Endothelial cell of umbilical vein (primary cell): ENCODE data around the gene RSPH3. TPM values are rescaled to one million over a fixed set of nuclear protein-coding genes. Genes with fewer than 3 reads are reported as not detected.

Experiments
- BruUV-seq: library from RNA; stranded (reverse); fragments of 400-500 nt; replicated peaks from 2 replicates; lab custom pipeline; 2021; lab: Mats Ljungman, UMichigan
- CTCF ChIA-PET: fragments of 300-600, 350-600 bp; sonication (Branson Sonifier 250); formaldehyde crosslinking; loops from one replicate; lab custom pipeline; 2021; ENCODE audit warnings: antibody characterized with exemption, inconsistent platforms; lab: Charles Lee
- POLR2A ChIA-PET: fragments of 300-600, 350-600 bp; sonication (Branson Sonifier 250); formaldehyde crosslinking; loops from one replicate; lab custom pipeline; 2021; ENCODE audit warnings: antibody characterized with exemption, inconsistent platforms; lab: Charles Lee
- DNase-seq: peaks from one replicate; pipeline ENCODE4 v3.0.0-alpha.2; 2011; ENCODE audit warnings: low read depth, low spot score
- FAIRE-seq: peaks from 2 replicates; lab custom pipeline; 2011; peaks lifted over from hg19 to GRCh38; lab: Jason Lieb, UNC
- H2AFZ ChIP-seq: 2 replicates; pipeline ENCODE4 v1.6.0; 2012; ENCODE audit warnings: low read depth, low read length, control low read depth, inconsistent platforms
- H3K27ac ChIP-seq: 2 replicates; pipeline ENCODE4 v1.5.1; 2011; ENCODE audit warnings: low read depth, mild to moderate bottlenecking, control low read depth, low read length, moderate library complexity; ENCODE audit not compliant: insufficient read depth
- H3K27me3 ChIP-seq, 2 experiments: 2 replicates each; pipeline versions ENCODE4 v1.6.0 to v1.6.1; 2011; ENCODE audit warnings: low read length in 2 of 2, mixed read lengths in 1 of 2; ENCODE audit not compliant: control insufficient read depth in 2 of 2, insufficient read depth in 2 of 2
- H3K36me3 ChIP-seq, 2 experiments: 2 replicates in 1 of 2; 3 replicates in 1 of 2; pipeline ENCODE4 v1.5.1; 2011; ENCODE audit warnings: low read length in 2 of 2, mild to moderate bottlenecking in 1 of 2, moderate library complexity in 1 of 2; ENCODE audit not compliant: control insufficient read depth in 2 of 2, insufficient read depth in 2 of 2; ENCODE audit errors: extremely low read depth in 1 of 2
- H3K4me1 ChIP-seq: 3 replicates; pipeline ENCODE4 v1.5.1; 2011; ENCODE audit warnings: mild to moderate bottlenecking, low read length; ENCODE audit not compliant: control insufficient read depth, insufficient read depth; ENCODE audit errors: extremely low read depth
- H3K4me2 ChIP-seq: 2 replicates; pipeline ENCODE4 v1.6.1; 2011; ENCODE audit warnings: low read length, control low read depth, mixed read lengths; ENCODE audit not compliant: insufficient read depth
- H3K4me3 ChIP-seq, 3 experiments: fragments of 200-600 bp in 1 of 3; sonication (generic), shearing (Covaris generic) in 1 of 3; replicated peaks in 1 of 3; 2 replicates each; pipeline ENCODE4 v1.5.1; 2011 to 2016; ENCODE audit warnings: control low read depth in 3 of 3, low read length in 3 of 3, mild to moderate bottlenecking in 2 of 3, inconsistent platforms in 1 of 3, low read depth in 1 of 3, moderate library complexity in 1 of 3; ENCODE audit not compliant: insufficient read depth in 1 of 3
- H3K79me2 ChIP-seq: 2 replicates; pipeline ENCODE4 v1.6.0; 2012; ENCODE audit warnings: low read length, inconsistent platforms; ENCODE audit not compliant: control insufficient read depth, insufficient read depth
- H3K9ac ChIP-seq: replicated peaks from 2 replicates; pipeline ENCODE3; 2011; ENCODE audit warnings: low read length, control low read depth; ENCODE audit not compliant: insufficient read depth; ENCODE audit errors: extremely low read depth
- H3K9me1 ChIP-seq: replicated peaks from 3 replicates; pipeline ENCODE4 v1.6.0; 2011; ENCODE audit warnings: mild to moderate bottlenecking, low read length; ENCODE audit not compliant: control insufficient read depth, insufficient read depth; ENCODE audit errors: extremely low read depth
- H3K9me3 ChIP-seq: replicated peaks from 2 replicates; pipeline ENCODE4 v1.5.1; 2012; ENCODE audit warnings: low read length, inconsistent platforms; ENCODE audit not compliant: control insufficient read depth, insufficient read depth
- H4K20me1 ChIP-seq: replicated peaks from 2 replicates; pipeline ENCODE3; 2011; ENCODE audit warnings: mild to moderate bottlenecking, low read length; ENCODE audit not compliant: control insufficient read depth, insufficient read depth; ENCODE audit errors: extremely low read depth
- CTCF ChIP-seq, 2 donors: IDR thresholded peaks; 1 replicate in 1 of 2; 2 replicates in 1 of 2; pipeline ENCODE4 v1.5.1; 2011; ENCODE audit warnings: low read length in 2 of 2, mild to moderate bottlenecking in 2 of 2, moderate library complexity in 2 of 2, control low read depth in 1 of 2, inconsistent platforms in 1 of 2, low read depth in 1 of 2; ENCODE audit not compliant: insufficient read depth in 1 of 2; ENCODE audit errors: extremely low read depth in 1 of 2
- EZH2 ChIP-seq: IDR thresholded peaks from 2 replicates; pipeline ENCODE4 v1.6.1; 2012; ENCODE audit warnings: borderline replicate concordance, low read depth, mild to moderate bottlenecking, moderate library complexity, low read length, inconsistent platforms; ENCODE audit not compliant: severe bottlenecking
- FOS ChIP-seq: IDR thresholded peaks from 2 replicates; pipeline ENCODE4 v1.6.1; 2011; ENCODE audit warnings: mild to moderate bottlenecking, low read length, moderate library complexity, borderline replicate concordance; ENCODE audit not compliant: insufficient read depth
- GATA2 ChIP-seq: IDR thresholded peaks from 2 replicates; pipeline ENCODE4 v1.7.0; 2011; ENCODE audit warnings: low read depth, mild to moderate bottlenecking, moderate library complexity, mixed read lengths, low read length; ENCODE audit not compliant: insufficient read length, insufficient read depth
- JUN ChIP-seq: IDR thresholded peaks from 2 replicates; pipeline ENCODE4 v1.6.1; 2011; ENCODE audit warnings: borderline replicate concordance, low read depth; ENCODE audit not compliant: insufficient read length, insufficient read depth
- MYC ChIP-seq: IDR thresholded peaks from one replicate; pipeline ENCODE4 v1.6.1; 2011; ENCODE audit warnings: mild to moderate bottlenecking, low read depth, low read length
- POLR2A ChIP-seq: IDR thresholded peaks from 2 replicates; pipeline ENCODE4 v1.6.1; 2012; ENCODE audit warnings: low read depth, mild to moderate bottlenecking, control low read depth, low read length
- POLR2AphosphoS5 ChIP-seq: IDR thresholded peaks from 2 replicates; pipeline ENCODE4 v1.6.1; 2012; ENCODE audit warnings: low read depth, mild to moderate bottlenecking, control low read depth, low read length, moderate library complexity; ENCODE audit not compliant: insufficient read depth
- dilution Hi-C: fragments of 300-500 bp; cut with MboI; formaldehyde crosslinking; loops from one replicate; pipeline ENCODE4 v1.15.0; 2019; ENCODE audit warnings: low sequenced_read_pairs; ENCODE audit not compliant: extremely low pct_ligation_motif_present
- intact Hi-C: fragments of 100-400 bp; cut with micrococcal nuclease; formaldehyde crosslinking; loops from one replicate; pipeline ENCODE4 v1.10.0; 2022
- polyA plus RNA-seq, 4 experiments: library from polyadenylated mRNA; depleted of rRNA in 3 of 4; stranded (reverse) in 3 of 4; unstranded in 1 of 4; fragments of >200 nt; gene quantifications; 2 replicates each; pipeline versions ENCODE4 v1.2.1 to v1.2.3, GENCODE V29; 2011 to 2012; ENCODE audit warnings: missing spikeins in 1 of 4
- total RNA-seq: library from RNA; stranded (reverse); gene quantifications from 2 replicates; pipeline ENCODE4 v1.2.3, GENCODE V29; 2021
- TF ChIP-seq, protein P1 (sequence below): IDR thresholded peaks from 2 replicates; pipeline ENCODE4 v1.6.1; 2011; ENCODE audit not compliant: insufficient read depth, insufficient read length

The RSPH3 gene
- total and polyA plus RNA-seq, 2 donors (not counting 3 experiments of a cell fraction or from before 2014, with no cell fraction given) = 0.66 to 3.3 TPM

GRCh38 chr6:158969148-158969547 is 30.9 kb downstream of the RSPH3 start:
- intact Hi-C loops (no loop called here), dilution Hi-C loops (no loop called here)
- Histone ChIP-seq H3K27ac (no peak overlapping the region), H3K4me2 (no peak overlapping the region), H3K4me3 (no peak overlapping the region), H3K9ac (no peak overlapping the region), H2AFZ (no peak overlapping the region), H3K27me3 (no peaks in the 10 kb centered on the region), H3K9me3 (no peaks in the 10 kb centered on the region), H3K9me1 (no peaks in the 10 kb centered on the region), H4K20me1 (no peaks in the 10 kb centered on the region), H3K79me2 (no peaks in the 10 kb centered on the region), H3K36me3 (no peaks in the 10 kb centered on the region), H3K4me1 (no peaks in the 10 kb centered on the region)
- TF ChIP-seq POLR2A (no peak), JUN (no peak), CTCF (IDR thresholded peaks at IDR 0.05; ENCODE audit: extremely low read depth in 1 of 2, insufficient read depth in 1 of 2, low read depth in 1 of 2, low read length in 2 of 2) (no peak), MYC (no peak), FOS (no peak), GATA2 (no peak), EZH2 (no peak), POLR2AphosphoS5 (no peak)
- TF ChIP-seq, protein P1, sequence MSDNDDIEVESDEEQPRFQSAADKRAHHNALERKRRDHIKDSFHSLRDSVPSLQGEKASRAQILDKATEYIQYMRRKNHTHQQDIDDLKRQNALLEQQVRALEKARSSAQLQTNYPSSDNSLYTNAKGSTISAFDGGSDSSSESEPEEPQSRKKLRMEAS = no peak
- DNase-seq (no peak), FAIRE-seq (no peak)
- ChIA-PET POLR2A (no interaction called here), CTCF (interaction anchor here (1.7 kb wide), 1 partner anchor 278 kb away, joined by 4 read pairs; no protein-coding TSS in a partner anchor)
- no TSS peak for BruUV-seq
